CD14-positive monocyte (primary cell): Measurements from ENCODE around the gene NR6A1. TPM values are rescaled to one million over a fixed set of nuclear protein-coding genes. Genes with fewer than 3 reads are reported as not detected.

Experiments
- DNase-seq, 3 donors: peaks; one replicate each; pipeline ENCODE4 v3.0.0-alpha.2; 2011 to 2022
- H2AFZ ChIP-seq: 2 replicates; pipeline ENCODE4 v1.6.0; 2012; ENCODE audit warnings: mild to moderate bottlenecking, low read depth, low read length, inconsistent platforms; ENCODE audit not compliant: insufficient read depth, poor library complexity, severe bottlenecking
- H3K27ac ChIP-seq, 2 donors: 1 replicate in 1 of 2; 2 replicates in 1 of 2; pipeline ENCODE4 v1.5.1; 2012 to 2013; ENCODE audit warnings: low read length in 2 of 2, control low read depth in 1 of 2, inconsistent platforms in 1 of 2, low read depth in 1 of 2, mild to moderate bottlenecking in 1 of 2
- H3K27me3 ChIP-seq, 2 donors: one replicate each; pipeline versions ENCODE4 v1.6.0 to v1.6.1; 2011 to 2013; ENCODE audit warnings: low read length in 2 of 2; ENCODE audit not compliant: control insufficient read depth in 2 of 2, insufficient read depth in 2 of 2
- H3K36me3 ChIP-seq, 2 donors: replicated peaks in 1 of 2; 1 replicate in 1 of 2; 2 replicates in 1 of 2; pipeline versions ENCODE4 v1.5.1 to v1.6.1; 2012 to 2013; ENCODE audit warnings: low read length in 2 of 2, control low read depth in 1 of 2, inconsistent platforms in 1 of 2, mild to moderate bottlenecking in 1 of 2; ENCODE audit not compliant: insufficient read depth in 2 of 2, control insufficient read depth in 1 of 2
- H3K4me1 ChIP-seq, 2 donors: 1 replicate in 1 of 2; 2 replicates in 1 of 2; pipeline versions ENCODE4 v1.5.1 to v1.6.1; 2012 to 2013; ENCODE audit warnings: low read length in 2 of 2, control low read depth in 1 of 2, inconsistent platforms in 1 of 2, mild to moderate bottlenecking in 1 of 2, moderate library complexity in 1 of 2; ENCODE audit not compliant: insufficient read depth in 2 of 2, control insufficient read depth in 1 of 2
- H3K4me2 ChIP-seq: replicated peaks from 2 replicates; pipeline ENCODE3; 2012; ENCODE audit warnings: low read length, moderate library complexity, mild to moderate bottlenecking; ENCODE audit not compliant: poor library complexity, severe bottlenecking; ENCODE audit errors: extremely low read depth
- H3K4me3 ChIP-seq, 3 experiments: fragments of 200-600 bp in 1 of 3; sonication (generic) in 1 of 3; replicated peaks in 1 of 3; 1 replicate in 2 of 3; 2 replicates in 1 of 3; pipeline ENCODE4 v1.5.1; 2011 to 2013; ENCODE audit warnings: low read length in 3 of 3, mild to moderate bottlenecking in 3 of 3, control low read depth in 2 of 3, low read depth in 2 of 3, inconsistent platforms in 1 of 3, moderate library complexity in 1 of 3
- H3K79me2 ChIP-seq: 2 replicates; pipeline ENCODE4 v1.6.0; 2012; ENCODE audit warnings: mild to moderate bottlenecking, control low read depth, inconsistent platforms, low read length, moderate library complexity; ENCODE audit not compliant: insufficient read depth
- H3K9ac ChIP-seq: 2 replicates; pipeline ENCODE4 v1.6.0; 2017; ENCODE audit warnings: low read length, mild to moderate bottlenecking; ENCODE audit not compliant: insufficient read depth, poor library complexity, severe bottlenecking
- H3K9me3 ChIP-seq, 2 donors: replicated peaks in 1 of 2; 1 replicate in 1 of 2; 2 replicates in 1 of 2; pipeline versions ENCODE4 v1.5.1 to v1.6.1; 2012 to 2013; ENCODE audit warnings: low read length in 2 of 2, control low read depth in 1 of 2; ENCODE audit not compliant: control insufficient read depth in 1 of 2, insufficient read depth in 1 of 2
- H4K20me1 ChIP-seq: 2 replicates; pipeline ENCODE4 v1.6.0; 2012; ENCODE audit warnings: mild to moderate bottlenecking, low read length, control low read depth, moderate library complexity; ENCODE audit not compliant: insufficient read depth
- H3K27ac Mint-ChIP-seq, 7 donors: one replicate each; pipeline ENCODE4 v1.8.0; 2020; ENCODE audit warnings: mild to moderate bottlenecking in 7 of 7, mixed read lengths in 7 of 7, moderate library complexity in 6 of 7, inconsistent platforms in 2 of 7
- H3K27me3 Mint-ChIP-seq, 3 donors: one replicate each; pipeline ENCODE4 v1.8.0; 2021 to 2022; ENCODE audit warnings: low read depth in 3 of 3, mild to moderate bottlenecking in 3 of 3, mixed read lengths in 3 of 3, moderate library complexity in 3 of 3, inconsistent platforms in 1 of 3
- H3K36me3 Mint-ChIP-seq, 2 donors: one replicate each; pipeline ENCODE4 v1.8.0; 2020; ENCODE audit warnings: mixed read lengths in 2 of 2, inconsistent platforms in 1 of 2, mild to moderate bottlenecking in 1 of 2
- H3K4me1 Mint-ChIP-seq: one replicate; pipeline ENCODE4 v1.8.0; 2020; ENCODE audit warnings: mild to moderate bottlenecking, mixed read lengths
- H3K4me3 Mint-ChIP-seq, 2 donors: one replicate each; pipeline ENCODE4 v1.8.0; 2020; ENCODE audit warnings: mild to moderate bottlenecking in 2 of 2, mixed read lengths in 2 of 2, moderate library complexity in 1 of 2
- H3K9me3 Mint-ChIP-seq, 7 donors: one replicate each; pipeline ENCODE4 v1.8.0; 2020 to 2022; ENCODE audit warnings: mixed read lengths in 7 of 7, mild to moderate bottlenecking in 6 of 7, moderate library complexity in 6 of 7, inconsistent platforms in 2 of 7
- CTCF ChIP-seq: fragments of 200-600 bp; IDR thresholded peaks from one replicate; pipeline ENCODE4 v1.8.0; 2022; ENCODE audit warnings: antibody characterized with exemption, mild to moderate bottlenecking
- WGBS: methylation state at CpG from one replicate; pipeline ENCODE4 v1.1.5; 2013; ENCODE audit warnings: missing lambda C conversion rate; ENCODE audit not compliant: insufficient coverage; 5-methylcytosine and 5-hydroxymethylcytosine counted together
- intact Hi-C, 2 donors: fragments of 100-400 bp; cut with micrococcal nuclease; formaldehyde crosslinking; loops; one replicate each; pipeline versions ENCODE4 v1.15.0 to v1.15.1; 2023
- polyA plus RNA-seq, 3 donors: library from polyadenylated mRNA; depleted of rRNA in 1 of 3; unstranded in 2 of 3; stranded (reverse) in 1 of 3; fragments of 300-500 nt in 2 of 3; fragments of >200 nt in 1 of 3; fragmentation: Illumina TruSeq in 2 of 3; gene quantifications; 1 replicate in 2 of 3; 2 replicates in 1 of 3; pipeline ENCODE4 v1.2.3, GENCODE V29; 2012 to 2021

Gene NR6A1
- polyA plus RNA-seq, 3 donors = 0.15 to 2.9 (median 0.28) TPM

- intact Hi-C loops = no loop called here
- Histone ChIP-seq H3K79me2 (peaks cover 58% of the 10 kb centered on the region), H3K9me3 (no peaks in the 10 kb centered on the region), H3K4me1 (peaks cover 30 to 63% of the 10 kb centered on the region in 2 donors), H4K20me1 (no peaks in the 10 kb centered on the region), H3K4me2 (peak overlapping the region; percentile 78), H3K4me3 (peak overlapping the region in 1 of 3 experiments; percentile 71), H3K27me3 (no peaks in the 10 kb centered on the region), H3K9ac (no peak overlapping the region), H3K36me3 (no peaks in the 10 kb centered on the region), H2AFZ (no peak overlapping the region), H3K27ac (peak overlapping the region in 1 of 2 donors; percentile 72)
- no peaks in the 10 kb centered on the region for H3K36me3 Mint-ChIP-seq
- H3K27ac Mint-ChIP-seq = peak overlapping the region; percentile 31 to 91 (median 88)
- H3K27me3 Mint-ChIP-seq = no peaks in the 10 kb centered on the region
- no peak for DNase-seq
- H3K4me3 Mint-ChIP-seq = no peak overlapping the region
- WGBS = 100% methylated on average over 2 of the region's 2 CpGs
- H3K4me1 Mint-ChIP-seq = peaks cover 79% of the 10 kb centered on the region
- no peaks in the 10 kb centered on the region for H3K9me3 Mint-ChIP-seq
- TF ChIP-seq CTCF = no peak
These were observed 11.8 kb downstream of the NR6A1 start for GRCh38 chr9:124759327-124759726.

- no peaks in the 10 kb centered on the region for H3K9me3 ChIP-seq
- H3K27ac Mint-ChIP-seq = peak overlapping the region; percentile 77 to 91 (median 88)
- no peak for DNase-seq
- H3K4me3 Mint-ChIP-seq = peak overlapping the region; percentile 27 to 84
- H4K20me1 ChIP-seq = no peaks in the 10 kb centered on the region
- no peaks in the 10 kb centered on the region for H3K27me3 ChIP-seq
- no peaks in the 10 kb centered on the region for H3K36me3 Mint-ChIP-seq
- peaks cover 30 to 68% of the 10 kb centered on the region in 2 donors for H3K4me1 ChIP-seq
- no peaks in the 10 kb centered on the region for H3K36me3 ChIP-seq
- H3K4me2 ChIP-seq = peak overlapping the region; percentile 78
- H3K9me3 Mint-ChIP-seq = no peaks in the 10 kb centered on the region
- TF ChIP-seq CTCF = no peak
- H3K9ac ChIP-seq = peak overlapping the region; percentile 23
- H3K27me3 Mint-ChIP-seq = no peaks in the 10 kb centered on the region
- peaks cover 58% of the 10 kb centered on the region for H3K79me2 ChIP-seq
- H3K27ac ChIP-seq = peak overlapping the region in 1 of 2 donors; percentile 72
- H3K4me3 ChIP-seq = peak overlapping the region in 2 of 3 experiments; percentile 51 to 71
- H3K4me1 Mint-ChIP-seq = peaks cover 79% of the 10 kb centered on the region
- intact Hi-C loops = no loop called here
- H2AFZ ChIP-seq = no peak overlapping the region
These were observed 12.4 kb downstream of the NR6A1 start for GRCh38 chr9:124758691-124759090.
